Endothelial cell of umbilical vein (primary cell): ENCODE results near the gene TNS1. TPM values are rescaled to one million over a fixed set of nuclear protein-coding genes. Genes with fewer than 3 reads are reported as not detected.

Experiments used
- BruUV-seq: library from RNA; stranded (reverse); fragments of 400-500 nt; replicated peaks from 2 replicates; lab custom pipeline; 2021; lab: Mats Ljungman, UMichigan
- CTCF ChIA-PET: fragments of 300-600, 350-600 bp; sonication (Branson Sonifier 250); formaldehyde crosslinking; loops from one replicate; lab custom pipeline; 2021; ENCODE audit warnings: antibody characterized with exemption, inconsistent platforms; lab: Charles Lee
- POLR2A ChIA-PET: fragments of 300-600, 350-600 bp; sonication (Branson Sonifier 250); formaldehyde crosslinking; loops from one replicate; lab custom pipeline; 2021; ENCODE audit warnings: antibody characterized with exemption, inconsistent platforms; lab: Charles Lee
- DNase-seq: peaks from one replicate; pipeline ENCODE4 v3.0.0-alpha.2; 2011; ENCODE audit warnings: low read depth, low spot score
- FAIRE-seq: peaks from 2 replicates; lab custom pipeline; 2011; peaks lifted over from hg19 to GRCh38; lab: Jason Lieb, UNC
- H2AFZ ChIP-seq: 2 replicates; pipeline ENCODE4 v1.6.0; 2012; ENCODE audit warnings: low read depth, low read length, control low read depth, inconsistent platforms
- H3K27ac ChIP-seq: 2 replicates; pipeline ENCODE4 v1.5.1; 2011; ENCODE audit warnings: low read depth, mild to moderate bottlenecking, control low read depth, low read length, moderate library complexity; ENCODE audit not compliant: insufficient read depth
- H3K27me3 ChIP-seq, 2 experiments: 2 replicates each; pipeline versions ENCODE4 v1.6.0 to v1.6.1; 2011; ENCODE audit warnings: low read length in 2 of 2, mixed read lengths in 1 of 2; ENCODE audit not compliant: control insufficient read depth in 2 of 2, insufficient read depth in 2 of 2
- H3K36me3 ChIP-seq, 2 experiments: 2 replicates in 1 of 2; 3 replicates in 1 of 2; pipeline ENCODE4 v1.5.1; 2011; ENCODE audit warnings: low read length in 2 of 2, mild to moderate bottlenecking in 1 of 2, moderate library complexity in 1 of 2; ENCODE audit not compliant: control insufficient read depth in 2 of 2, insufficient read depth in 2 of 2; ENCODE audit errors: extremely low read depth in 1 of 2
- H3K4me1 ChIP-seq: 3 replicates; pipeline ENCODE4 v1.5.1; 2011; ENCODE audit warnings: mild to moderate bottlenecking, low read length; ENCODE audit not compliant: control insufficient read depth, insufficient read depth; ENCODE audit errors: extremely low read depth
- H3K4me2 ChIP-seq: 2 replicates; pipeline ENCODE4 v1.6.1; 2011; ENCODE audit warnings: low read length, control low read depth, mixed read lengths; ENCODE audit not compliant: insufficient read depth
- H3K4me3 ChIP-seq, 3 experiments: fragments of 200-600 bp in 1 of 3; sonication (generic), shearing (Covaris generic) in 1 of 3; replicated peaks in 1 of 3; 2 replicates each; pipeline ENCODE4 v1.5.1; 2011 to 2016; ENCODE audit warnings: control low read depth in 3 of 3, low read length in 3 of 3, mild to moderate bottlenecking in 2 of 3, inconsistent platforms in 1 of 3, low read depth in 1 of 3, moderate library complexity in 1 of 3; ENCODE audit not compliant: insufficient read depth in 1 of 3
- H3K79me2 ChIP-seq: 2 replicates; pipeline ENCODE4 v1.6.0; 2012; ENCODE audit warnings: low read length, inconsistent platforms; ENCODE audit not compliant: control insufficient read depth, insufficient read depth
- H3K9ac ChIP-seq: replicated peaks from 2 replicates; pipeline ENCODE3; 2011; ENCODE audit warnings: low read length, control low read depth; ENCODE audit not compliant: insufficient read depth; ENCODE audit errors: extremely low read depth
- H3K9me1 ChIP-seq: replicated peaks from 3 replicates; pipeline ENCODE4 v1.6.0; 2011; ENCODE audit warnings: mild to moderate bottlenecking, low read length; ENCODE audit not compliant: control insufficient read depth, insufficient read depth; ENCODE audit errors: extremely low read depth
- H3K9me3 ChIP-seq: replicated peaks from 2 replicates; pipeline ENCODE4 v1.5.1; 2012; ENCODE audit warnings: low read length, inconsistent platforms; ENCODE audit not compliant: control insufficient read depth, insufficient read depth
- H4K20me1 ChIP-seq: replicated peaks from 2 replicates; pipeline ENCODE3; 2011; ENCODE audit warnings: mild to moderate bottlenecking, low read length; ENCODE audit not compliant: control insufficient read depth, insufficient read depth; ENCODE audit errors: extremely low read depth
- FOS ChIP-seq: IDR thresholded peaks from 2 replicates; pipeline ENCODE4 v1.6.1; 2011; ENCODE audit warnings: mild to moderate bottlenecking, low read length, moderate library complexity, borderline replicate concordance; ENCODE audit not compliant: insufficient read depth
- GATA2 ChIP-seq: IDR thresholded peaks from 2 replicates; pipeline ENCODE4 v1.7.0; 2011; ENCODE audit warnings: low read depth, mild to moderate bottlenecking, moderate library complexity, mixed read lengths, low read length; ENCODE audit not compliant: insufficient read length, insufficient read depth
- JUN ChIP-seq: IDR thresholded peaks from 2 replicates; pipeline ENCODE4 v1.6.1; 2011; ENCODE audit warnings: borderline replicate concordance, low read depth; ENCODE audit not compliant: insufficient read length, insufficient read depth
- MYC ChIP-seq: IDR thresholded peaks from one replicate; pipeline ENCODE4 v1.6.1; 2011; ENCODE audit warnings: mild to moderate bottlenecking, low read depth, low read length
- POLR2AphosphoS5 ChIP-seq: IDR thresholded peaks from 2 replicates; pipeline ENCODE4 v1.6.1; 2012; ENCODE audit warnings: low read depth, mild to moderate bottlenecking, control low read depth, low read length, moderate library complexity; ENCODE audit not compliant: insufficient read depth
- dilution Hi-C: fragments of 300-500 bp; cut with MboI; formaldehyde crosslinking; loops from one replicate; pipeline ENCODE4 v1.15.0; 2019; ENCODE audit warnings: low sequenced_read_pairs; ENCODE audit not compliant: extremely low pct_ligation_motif_present
- intact Hi-C: fragments of 100-400 bp; cut with micrococcal nuclease; formaldehyde crosslinking; loops from one replicate; pipeline ENCODE4 v1.10.0; 2022
- polyA plus RNA-seq, 4 experiments: library from polyadenylated mRNA; depleted of rRNA in 3 of 4; stranded (reverse) in 3 of 4; unstranded in 1 of 4; fragments of >200 nt; gene quantifications; 2 replicates each; pipeline versions ENCODE4 v1.2.1 to v1.2.3, GENCODE V29; 2011 to 2012; ENCODE audit warnings: missing spikeins in 1 of 4
- total RNA-seq: library from RNA; stranded (reverse); gene quantifications from 2 replicates; pipeline ENCODE4 v1.2.3, GENCODE V29; 2021
- TF ChIP-seq, protein P1 (sequence below): IDR thresholded peaks from 2 replicates; pipeline ENCODE4 v1.6.1; 2011; ENCODE audit not compliant: insufficient read depth, insufficient read length

The TNS1 gene
- total and polyA plus RNA-seq, 2 donors (not counting 3 experiments of a cell fraction or from before 2014, with no cell fraction given), result 11.0 to 52.1 TPM

DNA sequence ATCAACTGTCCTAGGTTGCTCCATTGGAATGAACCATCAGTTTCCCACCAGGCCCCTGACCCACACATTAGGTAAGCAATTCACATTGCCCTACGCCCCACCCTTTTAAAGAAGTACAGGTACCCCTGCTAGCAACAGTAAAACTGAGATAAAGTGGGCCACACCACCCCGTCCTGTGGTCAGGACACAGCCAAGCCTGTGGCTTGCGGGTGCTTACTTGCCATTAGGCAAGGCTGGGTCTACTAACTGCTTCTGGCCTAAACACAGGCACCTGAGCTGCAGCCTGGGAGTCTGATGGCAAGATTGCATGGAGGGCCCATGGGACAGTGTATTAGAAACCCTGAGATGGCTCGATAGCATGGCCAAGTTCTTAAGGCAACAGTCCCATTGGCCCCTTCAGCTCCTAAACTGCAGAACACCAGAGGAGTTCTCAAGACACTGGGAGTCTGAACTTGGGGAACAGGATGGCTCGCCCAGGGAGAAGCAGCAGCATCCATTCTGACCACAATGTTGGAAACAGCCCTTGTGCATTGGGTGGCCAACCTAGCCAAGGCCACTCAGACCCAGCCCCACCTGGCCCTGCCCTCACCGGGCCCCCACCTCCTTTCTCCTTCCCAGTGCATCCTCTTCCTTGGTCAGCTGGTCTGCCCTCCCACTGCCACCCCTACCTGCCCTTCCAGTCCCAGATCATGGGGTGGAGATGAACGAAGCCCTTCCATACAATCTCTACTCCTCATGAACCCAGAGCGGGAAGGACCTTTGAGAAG lies 177.1 kb downstream of the TNS1 start:
- Histone ChIP-seq H3K79me2 (no peaks in the 10 kb centered on the region), H3K4me1 (peaks cover 1% of the 10 kb centered on the region), H3K4me3 (no peak overlapping the region), H3K4me2 (no peak overlapping the region), H3K9ac (no peak overlapping the region), H3K36me3 (peaks cover 0 to 12% of the 10 kb centered on the region in 2 experiments), H3K27ac (no peak overlapping the region), H3K27me3 (no peaks in the 10 kb centered on the region), H3K9me1 (no peaks in the 10 kb centered on the region), H2AFZ (no peak overlapping the region), H4K20me1 (no peaks in the 10 kb centered on the region), H3K9me3 (no peaks in the 10 kb centered on the region)
- intact Hi-C loops (no loop called here), dilution Hi-C loops (no loop called here)
- TF ChIP-seq JUN (no peak), GATA2 (no peak), MYC (no peak)
- TF ChIP-seq, protein P1, sequence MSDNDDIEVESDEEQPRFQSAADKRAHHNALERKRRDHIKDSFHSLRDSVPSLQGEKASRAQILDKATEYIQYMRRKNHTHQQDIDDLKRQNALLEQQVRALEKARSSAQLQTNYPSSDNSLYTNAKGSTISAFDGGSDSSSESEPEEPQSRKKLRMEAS, result no peak
- DNase-seq, result no peak
- no TSS peak for BruUV-seq
- ChIA-PET CTCF (no interaction called here), POLR2A (no interaction called here)
- no peak for FAIRE-seq

DNA sequence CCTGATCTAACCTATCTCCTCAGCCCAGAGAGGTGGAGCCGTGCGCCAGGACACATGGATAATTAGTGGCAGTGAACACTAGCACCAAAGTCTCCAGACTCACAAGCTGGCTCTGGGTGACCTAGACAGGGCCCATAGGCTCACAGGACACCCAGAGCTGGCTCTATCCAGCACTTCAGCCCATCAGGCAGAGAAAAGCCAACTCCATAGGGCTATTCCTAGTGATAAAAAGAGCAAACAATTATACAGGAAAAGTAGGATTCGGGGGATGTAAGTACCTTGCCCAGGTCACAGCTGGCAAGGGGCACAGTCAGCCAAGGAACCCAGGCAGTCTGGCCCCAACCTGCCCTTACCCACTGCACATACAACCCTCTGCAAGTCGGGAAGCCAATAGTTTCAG lies 178.6 kb downstream of the TNS1 start:
- Histone ChIP-seq H2AFZ (no peak overlapping the region), H4K20me1 (no peaks in the 10 kb centered on the region), H3K4me1 (peaks cover 14% of the 10 kb centered on the region), H3K79me2 (no peaks in the 10 kb centered on the region), H3K36me3 (no peaks in the 10 kb centered on the region), H3K4me3 (no peak overlapping the region), H3K4me2 (no peak overlapping the region), H3K9ac (no peak overlapping the region), H3K9me3 (no peaks in the 10 kb centered on the region), H3K9me1 (no peaks in the 10 kb centered on the region), H3K27ac (no peak overlapping the region), H3K27me3 (no peaks in the 10 kb centered on the region)
- TF ChIP-seq POLR2AphosphoS5 (no peak), FOS (no peak), GATA2 (no peak), JUN (no peak), MYC (no peak)
- intact Hi-C loops, result no loop called here
- ChIA-PET CTCF (interaction anchor here (1.2 kb wide), 1 partner anchor 169 kb away, joined by 3 read pairs; no protein-coding TSS in a partner anchor), POLR2A (no interaction called here)
- dilution Hi-C loops, result no loop called here
- BruUV-seq, result no TSS peak
- DNase-seq (no peak), FAIRE-seq (no peak)
